K562 (cell line): ENCODE data around the gene TIMP1.

ENCODE experiments used
- CTCF ChIP-seq, 3 experiments: IDR thresholded peaks in 2 of 3; conservative IDR thresholded peaks in 1 of 3; 2 replicates each; pipeline ENCODE4 v1.5.1; 2011 to 2012; ENCODE audit warnings: low read length in 3 of 3, mild to moderate bottlenecking in 3 of 3, control low read depth in 2 of 3, improper control_type of control experiment in 1 of 3, inconsistent platforms in 1 of 3, low read depth in 1 of 3, mixed read lengths in 1 of 3, moderate library complexity in 1 of 3; ENCODE audit not compliant: insufficient read depth in 2 of 3
- HDAC1 ChIP-seq, 2 experiments: fragments of 450-650 bp; IDR thresholded peaks; 2 replicates each; pipeline ENCODE4 v1.6.1; 2016 to 2017; ENCODE audit warnings: inconsistent platforms in 1 of 2, mild to moderate bottlenecking in 1 of 2, moderate library complexity in 1 of 2
- NRF1 ChIP-seq, 2 experiments: fragments of 450-650 bp; IDR thresholded peaks in 1 of 2; conservative IDR thresholded peaks in 1 of 2; 2 replicates each; pipeline ENCODE4 v1.6.1; 2014; ENCODE audit warnings: mild to moderate bottlenecking in 2 of 2
- POLR2AphosphoS5 ChIP-seq: IDR thresholded peaks from 2 replicates; pipeline ENCODE4 v1.6.1; 2011; ENCODE audit warnings: mild to moderate bottlenecking, low read depth, low read length, moderate library complexity; ENCODE audit not compliant: control insufficient read depth, insufficient read depth
- PPARD ChIP-seq: fragments of 250-450 bp; sonication (Bioruptor Pico); IDR thresholded peaks from 2 replicates; pipeline ENCODE4 v1.8.0; 2022; ENCODE audit warnings: inconsistent platforms, mild to moderate bottlenecking, moderate library complexity
- TEAD4 ChIP-seq, 2 experiments: sonication (generic) in 1 of 2; formaldehyde crosslinking in 1 of 2; IDR thresholded peaks; 2 replicates each; pipeline versions ENCODE4 v1.6.1 to v1.8.0; 2012 to 2022; ENCODE audit warnings: borderline replicate concordance in 1 of 2, inconsistent platforms in 1 of 2, low read length in 1 of 2, mild to moderate bottlenecking in 1 of 2, missing genetic modification reagents in 1 of 2
- ZNF518B ChIP-seq: fragments of 250-450 bp; sonication (Bioruptor Pico); IDR thresholded peaks from 2 replicates; pipeline ENCODE4 v1.5.0; 2021; ENCODE audit warnings: mild to moderate bottlenecking, moderate library complexity
- ZNF668 ChIP-seq: fragments of 250-450 bp; sonication (Bioruptor Pico); IDR thresholded peaks from 2 replicates; pipeline ENCODE4 v1.8.0; 2022; ENCODE audit warnings: mild to moderate bottlenecking, inconsistent platforms
- TF ChIP-seq, protein P1 (sequence below), 2 experiments: IDR thresholded peaks; 2 replicates each; pipeline ENCODE4 v1.6.1; 2012; ENCODE audit warnings: improper control_type of control experiment in 2 of 2, low read depth in 2 of 2, low read length in 2 of 2, borderline replicate concordance in 1 of 2

DNA sequence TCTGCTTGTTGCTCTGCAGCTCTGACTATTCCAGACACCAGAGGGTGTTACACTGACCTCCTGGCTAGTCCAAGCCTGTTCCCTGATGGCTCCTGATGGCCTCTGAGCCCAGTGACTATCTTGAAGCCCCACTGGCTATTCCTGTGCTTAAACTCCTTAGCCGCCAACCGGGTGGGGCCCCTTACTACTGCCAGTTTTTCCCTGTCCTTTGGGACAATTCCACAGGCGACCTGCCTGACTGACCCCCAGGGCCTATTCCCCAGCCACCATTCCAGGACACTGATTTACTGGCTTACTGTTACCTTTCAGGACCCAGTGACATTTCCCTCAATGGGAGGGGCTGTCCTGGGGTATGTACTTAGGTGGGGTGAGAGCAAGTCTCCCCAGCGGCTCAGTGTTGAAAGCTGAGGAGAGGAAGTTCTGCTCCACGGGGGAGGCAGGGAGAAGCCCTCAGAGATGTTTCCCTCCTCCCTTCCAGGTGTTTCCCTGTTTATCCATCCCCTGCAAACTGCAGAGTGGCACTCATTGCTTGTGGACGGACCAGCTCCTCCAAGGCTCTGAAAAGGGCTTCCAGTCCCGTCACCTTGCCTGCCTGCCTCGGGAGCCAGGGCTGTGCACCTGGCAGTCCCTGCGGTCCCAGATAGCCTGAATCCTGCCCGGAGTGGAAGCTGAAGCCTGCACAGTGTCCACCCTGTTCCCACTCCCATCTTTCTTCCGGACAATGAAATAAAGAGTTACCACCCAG lies 4.0 kb downstream of the TIMP1 start:
- TF ChIP-seq, protein P1, sequence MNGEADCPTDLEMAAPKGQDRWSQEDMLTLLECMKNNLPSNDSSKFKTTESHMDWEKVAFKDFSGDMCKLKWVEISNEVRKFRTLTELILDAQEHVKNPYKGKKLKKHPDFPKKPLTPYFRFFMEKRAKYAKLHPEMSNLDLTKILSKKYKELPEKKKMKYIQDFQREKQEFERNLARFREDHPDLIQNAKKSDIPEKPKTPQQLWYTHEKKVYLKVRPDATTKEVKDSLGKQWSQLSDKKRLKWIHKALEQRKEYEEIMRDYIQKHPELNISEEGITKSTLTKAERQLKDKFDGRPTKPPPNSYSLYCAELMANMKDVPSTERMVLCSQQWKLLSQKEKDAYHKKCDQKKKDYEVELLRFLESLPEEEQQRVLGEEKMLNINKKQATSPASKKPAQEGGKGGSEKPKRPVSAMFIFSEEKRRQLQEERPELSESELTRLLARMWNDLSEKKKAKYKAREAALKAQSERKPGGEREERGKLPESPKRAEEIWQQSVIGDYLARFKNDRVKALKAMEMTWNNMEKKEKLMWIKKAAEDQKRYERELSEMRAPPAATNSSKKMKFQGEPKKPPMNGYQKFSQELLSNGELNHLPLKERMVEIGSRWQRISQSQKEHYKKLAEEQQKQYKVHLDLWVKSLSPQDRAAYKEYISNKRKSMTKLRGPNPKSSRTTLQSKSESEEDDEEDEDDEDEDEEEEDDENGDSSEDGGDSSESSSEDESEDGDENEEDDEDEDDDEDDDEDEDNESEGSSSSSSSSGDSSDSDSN (IDR thresholded peaks at IDR 0.05; ENCODE audit: borderline replicate concordance in 1 of 2, low read depth in 2 of 2, low read length in 2 of 2) = no peak
- TF ChIP-seq TEAD4 (IDR thresholded peaks at IDR 0.05; ENCODE audit: low read length) = no peak
- TF ChIP-seq TEAD4 (CRISPR knock-in tag; IDR thresholded peaks at IDR 0.05; ENCODE audit: borderline replicate concordance) = no peak
- no peak for TF ChIP-seq HDAC1 (IDR thresholded peaks at IDR 0.05)
- no peak for TF ChIP-seq PPARD (CRISPR knock-in tag)
- no peak for TF ChIP-seq NRF1 (conservative IDR thresholded peaks at IDR 0.05 in 1 of 2, IDR thresholded peaks at IDR 0.05 in 1 of 2)
- no peak for TF ChIP-seq POLR2AphosphoS5
- no peak for TF ChIP-seq ZNF518B (CRISPR knock-in tag)
- no peak for TF ChIP-seq ZNF668 (CRISPR knock-in tag)
- no peak for TF ChIP-seq CTCF (IDR thresholded peaks at IDR 0.05 in 2 of 3, conservative IDR thresholded peaks at IDR 0.05 in 1 of 3; ENCODE audit: insufficient read depth in 2 of 3, low read depth in 1 of 3, low read length in 3 of 3)
